HepG2 (cell line): ENCODE measurements around the gene PPP2R5B. TPM values are rescaled to one million over a fixed set of nuclear protein-coding genes. Genes with fewer than 3 reads are reported as not detected.
A peak's percentile ranks its signal among the peaks of the same experiment; 100 is the strongest.

Experiments
- ATF7-NPFF ChIP-seq: sonication (generic); formaldehyde crosslinking; IDR thresholded peaks from 2 replicates; pipeline ENCODE4 v1.8.1; 2023; ENCODE audit warnings: mild to moderate bottlenecking, low read depth, missing genetic modification reagents, moderate library complexity
- DZIP1 ChIP-seq: sonication (generic); formaldehyde crosslinking; IDR thresholded peaks from 2 replicates; pipeline ENCODE4 v1.5.0; 2020; ENCODE audit warnings: mild to moderate bottlenecking, missing genetic modification reagents
- EP300 ChIP-seq, 3 experiments: sonication (generic) in 1 of 3; formaldehyde crosslinking in 1 of 3; IDR thresholded peaks; 2 replicates each; pipeline versions ENCODE4 v1.5.1 to v1.6.1; 2011 to 2020; ENCODE audit warnings: low read depth in 2 of 3, low read length in 2 of 3, borderline replicate concordance in 1 of 3, improper control_type of control experiment in 1 of 3, mild to moderate bottlenecking in 1 of 3, missing genetic modification reagents in 1 of 3, moderate library complexity in 1 of 3
- FOXO1 ChIP-seq: sonication (generic); formaldehyde crosslinking; IDR thresholded peaks from 2 replicates; pipeline ENCODE4 v1.4.0; 2020; ENCODE audit warnings: missing genetic modification reagents
- FOXP1 ChIP-seq, 2 experiments: fragments of 450-650 bp in 1 of 2; IDR thresholded peaks; 2 replicates each; pipeline ENCODE4 v1.6.1; 2017 to 2018; ENCODE audit warnings: antibody characterized with exemption in 1 of 2
- HNF1A ChIP-seq, 2 experiments: sonication (generic) in 1 of 2; formaldehyde crosslinking in 1 of 2; IDR thresholded peaks; 2 replicates each; pipeline versions ENCODE4 v1.4.0 to v1.6.1; 2016 to 2020; ENCODE audit warnings: borderline replicate concordance in 1 of 2, low read depth in 1 of 2, mild to moderate bottlenecking in 1 of 2, missing genetic modification reagents in 1 of 2
- ONECUT2 ChIP-seq: sonication (generic); formaldehyde crosslinking; IDR thresholded peaks from 2 replicates; pipeline ENCODE4 v1.4.0; 2020; ENCODE audit warnings: missing genetic modification reagents
- ZBTB46 ChIP-seq: sonication (generic); formaldehyde crosslinking; IDR thresholded peaks from 2 replicates; pipeline ENCODE4 v1.4.0; 2020; ENCODE audit warnings: mild to moderate bottlenecking, missing genetic modification reagents, borderline replicate concordance
- ZNF224 ChIP-seq: sonication (generic); formaldehyde crosslinking; IDR thresholded peaks from 2 replicates; pipeline ENCODE4 v1.5.0; 2020; ENCODE audit warnings: mild to moderate bottlenecking, missing genetic modification reagents
- ZNF232 ChIP-seq: sonication (generic); formaldehyde crosslinking; IDR thresholded peaks from 2 replicates; pipeline ENCODE4 v1.4.0; 2020; ENCODE audit warnings: missing genetic modification reagents, borderline replicate concordance
- ZNF280B ChIP-seq: sonication (generic); formaldehyde crosslinking; IDR thresholded peaks from 2 replicates; pipeline ENCODE4 v1.5.0; 2020; ENCODE audit warnings: missing genetic modification reagents, mild to moderate bottlenecking, borderline replicate concordance
- ZNF33B ChIP-seq: sonication (generic); formaldehyde crosslinking; IDR thresholded peaks from 2 replicates; pipeline ENCODE4 v1.5.1; 2020; ENCODE audit warnings: mild to moderate bottlenecking, missing genetic modification reagents
- ZNF431 ChIP-seq: sonication (generic); formaldehyde crosslinking; IDR thresholded peaks from 2 replicates; pipeline ENCODE4 v1.9.0; 2022; ENCODE audit warnings: missing genetic modification reagents, low read depth, mild to moderate bottlenecking, borderline replicate concordance
- ZNF44 ChIP-seq: sonication (generic); formaldehyde crosslinking; IDR thresholded peaks from 2 replicates; pipeline ENCODE4 v1.5.1; 2020; ENCODE audit warnings: mild to moderate bottlenecking, missing genetic modification reagents
- ZNF589 ChIP-seq: sonication (generic); formaldehyde crosslinking; conservative IDR thresholded peaks from 2 replicates; pipeline ENCODE4 v1.8.0; 2022; ENCODE audit warnings: mild to moderate bottlenecking, moderate library complexity, missing genetic modification reagents
- ZNF619 ChIP-seq: sonication (generic); formaldehyde crosslinking; IDR thresholded peaks from 2 replicates; pipeline ENCODE4 v1.4.0; 2020; ENCODE audit warnings: mild to moderate bottlenecking, missing genetic modification reagents
- ZSCAN20 ChIP-seq: sonication (generic); formaldehyde crosslinking; IDR thresholded peaks from 2 replicates; pipeline ENCODE4 v1.4.0; 2020; ENCODE audit warnings: missing genetic modification reagents, mild to moderate bottlenecking, borderline replicate concordance
- polyA plus RNA-seq, 8 experiments: library from polyadenylated mRNA; depleted of rRNA in 3 of 8; stranded (reverse) in 7 of 8; unstranded in 1 of 8; fragments of >200 nt; fragmentation: Illumina TruSeq in 4 of 8; extraction: Trizol in 4 of 8; gene quantifications; 2 replicates each; pipeline versions ENCODE4 v1.2.1 to v1.2.3, GENCODE V29; 2011 to 2016; ENCODE audit warnings: low read depth in 4 of 8, missing spikeins in 1 of 8, mixed read lengths in 1 of 8; ENCODE audit not compliant: insufficient read depth in 1 of 8
- total RNA-seq, 5 experiments: library from RNA; depleted of rRNA; stranded (reverse); fragments of >200 nt; fragmentation: Illumina TruSeq; extraction: Trizol; gene quantifications; 2 replicates each; pipeline ENCODE4 v1.2.3, GENCODE V29; 2016; ENCODE audit warnings: low read depth in 1 of 5

The PPP2R5B gene
- total and polyA plus RNA-seq, 2 of the 13 experiments (the other 11 are each of a cell fraction or from before 2014, with no cell fraction given): 2.3 to 8.3 TPM

GRCh38 chr11:64878223-64878493 is 46.3 kb upstream of the PPP2R5B start (continued):
- TF ChIP-seq DZIP1 (CRISPR knock-in tag) (peak; percentile 68; the same call in 1 of the 2 replicates), ZNF619 (CRISPR knock-in tag) (0 out of 2 replicates have a peak, but pooled peaks have one; percentile 31), ZNF431 (CRISPR knock-in tag) (0 out of 2 replicates have a peak, but pooled peaks have one; percentile 9), FOXP1 (IDR thresholded peaks at IDR 0.05) (no peak), FOXP1 (CRISPR knock-in tag; IDR thresholded peaks at IDR 0.05) (no peak), ZNF33B (no peak), ZNF224 (CRISPR knock-in tag) (no peak), ZSCAN20 (CRISPR knock-in tag) (no peak), ZNF280B (CRISPR knock-in tag) (peak; percentile 90), ZNF232 (no peak), FOXO1 (no peak), ZNF589 (0 out of 2 replicates have a peak, but pooled peaks have one; percentile 19), HNF1A (IDR thresholded peaks at IDR 0.05; ENCODE audit: low read depth) (no peak), HNF1A (CRISPR knock-in tag; IDR thresholded peaks at IDR 0.05; ENCODE audit: borderline replicate concordance) (no peak), EP300 (IDR thresholded peaks at IDR 0.05; ENCODE audit: low read depth in 2 of 2, low read length in 2 of 2) (no peak), EP300 (CRISPR knock-in tag; IDR thresholded peaks at IDR 0.05; ENCODE audit: borderline replicate concordance) (no peak), ATF7-NPFF (CRISPR knock-in tag) (0 out of 2 replicates have a peak, but pooled peaks have one; percentile 6), ONECUT2 (no peak), ZBTB46 (CRISPR knock-in tag) (no peak), ZNF44 (peak; percentile 18; the same call in 1 of the 2 replicates)
